GM13977 (cell line): ENCODE data around the gene RASSF5.
A peak's percentile ranks its signal among the peaks of the same experiment; 100 is the strongest.
"Not testable (repeated sequence)": the region's sequence is repeated elsewhere in the genome, so short reads cannot be mapped to it uniquely, and the experiment has no call there.

ENCODE experiments used
- DNase-seq: peaks from one replicate; pipeline ENCODE4 v3.0.0; 2012; ENCODE audit warnings: low spot score
- in situ Hi-C: fragments of 300-500 bp; cut with MboI; formaldehyde crosslinking; loops from one replicate; pipeline ENCODE4 v1.12.0; 2022; ENCODE audit warnings: low sequenced_read_pairs, low pct_unique_long_range_greater_than_20kb, mixed read lengths, inconsistent platforms; ENCODE audit not compliant: unreplicated experiment
- TF ChIP-seq, protein P1 (sequence below): IDR thresholded peaks from 2 replicates; pipeline ENCODE4 v1.5.1; 2012; ENCODE audit warnings: mild to moderate bottlenecking, control low read depth; ENCODE audit not compliant: insufficient read depth; ENCODE audit errors: extremely low read depth, missing control alignments

Gene RASSF5

DNA sequence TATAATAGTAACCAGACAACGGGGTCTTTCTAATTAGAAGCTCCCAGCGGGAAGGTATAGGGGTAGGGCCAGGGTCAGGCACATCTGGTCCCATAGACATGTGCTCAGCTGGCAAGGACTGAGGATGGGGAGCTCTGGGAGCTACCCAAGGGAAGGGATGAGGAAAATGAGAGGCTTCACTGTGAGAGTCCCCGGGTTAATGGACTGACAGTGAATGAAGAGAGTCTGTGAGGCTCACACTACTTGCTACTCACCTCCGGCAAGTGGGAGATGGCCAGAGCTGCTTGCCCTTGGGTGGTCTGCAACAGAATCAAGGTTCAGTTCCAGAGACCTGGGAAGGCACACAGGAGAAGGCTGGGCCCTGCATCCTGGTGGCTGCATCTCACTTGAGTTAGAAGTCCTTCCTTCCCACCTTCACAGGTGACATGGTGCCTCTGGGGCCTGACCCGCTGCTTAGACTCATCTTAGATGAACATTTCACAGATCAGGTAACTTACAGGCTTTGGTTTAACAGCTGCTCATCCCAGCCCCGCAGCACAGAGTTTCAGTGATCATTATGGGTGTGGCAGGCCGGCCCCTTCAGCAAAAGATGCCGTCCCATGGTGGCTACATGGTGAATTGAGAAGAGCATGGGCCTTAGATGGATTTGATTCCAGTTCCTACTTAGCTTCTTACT is 73.2 kb downstream of the RASSF5 start:
- TF ChIP-seq, protein P1, sequence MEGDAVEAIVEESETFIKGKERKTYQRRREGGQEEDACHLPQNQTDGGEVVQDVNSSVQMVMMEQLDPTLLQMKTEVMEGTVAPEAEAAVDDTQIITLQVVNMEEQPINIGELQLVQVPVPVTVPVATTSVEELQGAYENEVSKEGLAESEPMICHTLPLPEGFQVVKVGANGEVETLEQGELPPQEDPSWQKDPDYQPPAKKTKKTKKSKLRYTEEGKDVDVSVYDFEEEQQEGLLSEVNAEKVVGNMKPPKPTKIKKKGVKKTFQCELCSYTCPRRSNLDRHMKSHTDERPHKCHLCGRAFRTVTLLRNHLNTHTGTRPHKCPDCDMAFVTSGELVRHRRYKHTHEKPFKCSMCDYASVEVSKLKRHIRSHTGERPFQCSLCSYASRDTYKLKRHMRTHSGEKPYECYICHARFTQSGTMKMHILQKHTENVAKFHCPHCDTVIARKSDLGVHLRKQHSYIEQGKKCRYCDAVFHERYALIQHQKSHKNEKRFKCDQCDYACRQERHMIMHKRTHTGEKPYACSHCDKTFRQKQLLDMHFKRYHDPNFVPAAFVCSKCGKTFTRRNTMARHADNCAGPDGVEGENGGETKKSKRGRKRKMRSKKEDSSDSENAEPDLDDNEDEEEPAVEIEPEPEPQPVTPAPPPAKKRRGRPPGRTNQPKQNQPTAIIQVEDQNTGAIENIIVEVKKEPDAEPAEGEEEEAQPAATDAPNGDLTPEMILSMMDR: no peak
- DNase-seq: no peak
- in situ Hi-C loops: loop anchor here (5.0 kb wide), 1 partner anchor 33 kb away; no protein-coding TSS in a partner anchor

DNA sequence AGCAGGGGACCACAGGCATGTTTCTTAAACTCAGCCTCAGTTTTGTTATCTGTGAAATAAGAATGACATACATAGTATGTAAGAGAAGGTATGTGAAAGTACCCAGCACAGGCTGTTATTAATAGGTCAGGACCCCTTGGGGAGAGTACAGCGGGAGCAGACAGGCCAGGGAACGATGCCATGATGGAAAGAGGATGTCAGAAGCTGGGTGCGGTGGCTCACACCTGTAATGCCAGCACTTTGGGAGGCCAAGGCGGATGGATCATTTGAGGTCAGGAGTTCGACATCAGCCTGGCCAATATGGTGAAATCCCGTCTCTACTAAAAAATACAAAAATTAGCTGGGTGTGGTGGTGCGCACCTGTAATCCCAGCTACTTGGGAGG is 73.8 kb downstream of the RASSF5 start:
- DNase-seq: not testable (repeated sequence)
- in situ Hi-C loops: loop anchor here (5.0 kb wide), 1 partner anchor 34 kb away; no protein-coding TSS in a partner anchor

DNA sequence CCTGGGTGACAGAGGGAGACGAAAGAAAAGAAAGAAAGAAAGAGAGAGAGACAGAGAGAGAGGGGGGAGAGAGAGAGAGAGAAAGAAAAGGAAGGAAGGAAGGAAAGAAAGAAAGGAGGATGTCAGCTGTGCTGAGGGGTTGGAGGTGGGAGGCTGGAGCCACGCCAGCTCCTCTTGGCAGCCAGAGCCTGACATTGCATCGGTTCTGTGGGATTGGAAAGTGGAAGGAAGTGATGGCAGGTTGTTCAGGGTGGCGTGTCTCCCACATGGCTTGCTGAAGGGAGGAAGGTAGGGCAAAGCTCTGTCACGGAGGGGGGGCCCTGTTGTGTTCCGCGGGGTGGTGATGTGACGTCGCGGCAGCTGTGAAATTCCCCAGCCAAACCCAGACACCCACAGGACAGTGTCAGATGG is 74.2 kb downstream of the RASSF5 start:
- DNase-seq: no peak
- in situ Hi-C loops: loop anchor here (5.0 kb wide), 1 partner anchor 34 kb away; no protein-coding TSS in a partner anchor
- TF ChIP-seq, protein P1: no peak

DNA sequence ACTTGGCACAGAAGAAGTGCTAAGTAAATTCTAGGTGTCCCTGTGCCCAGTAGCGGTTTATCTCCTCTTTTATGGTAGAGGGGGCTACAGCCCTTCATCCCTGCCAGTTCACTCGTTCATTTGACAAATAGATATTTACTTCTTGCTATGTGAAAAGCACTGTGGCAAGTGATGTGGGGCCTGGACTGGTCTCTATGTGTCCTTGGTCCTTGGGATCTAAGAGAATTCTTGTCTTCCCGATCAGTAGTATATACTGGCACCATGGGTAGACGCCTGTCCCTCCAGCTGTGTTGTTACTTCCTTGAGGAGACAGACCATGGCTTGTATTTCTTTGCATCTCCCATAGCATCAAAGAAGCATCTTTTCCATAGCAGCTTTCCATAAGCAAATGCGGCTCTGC is 75.2 kb downstream of the RASSF5 start:
- no peak for DNase-seq
- in situ Hi-C loops: loop anchor here (5.0 kb wide), 1 partner anchor 35 kb away; no protein-coding TSS in a partner anchor
- TF ChIP-seq, protein P1: no peak

DNA sequence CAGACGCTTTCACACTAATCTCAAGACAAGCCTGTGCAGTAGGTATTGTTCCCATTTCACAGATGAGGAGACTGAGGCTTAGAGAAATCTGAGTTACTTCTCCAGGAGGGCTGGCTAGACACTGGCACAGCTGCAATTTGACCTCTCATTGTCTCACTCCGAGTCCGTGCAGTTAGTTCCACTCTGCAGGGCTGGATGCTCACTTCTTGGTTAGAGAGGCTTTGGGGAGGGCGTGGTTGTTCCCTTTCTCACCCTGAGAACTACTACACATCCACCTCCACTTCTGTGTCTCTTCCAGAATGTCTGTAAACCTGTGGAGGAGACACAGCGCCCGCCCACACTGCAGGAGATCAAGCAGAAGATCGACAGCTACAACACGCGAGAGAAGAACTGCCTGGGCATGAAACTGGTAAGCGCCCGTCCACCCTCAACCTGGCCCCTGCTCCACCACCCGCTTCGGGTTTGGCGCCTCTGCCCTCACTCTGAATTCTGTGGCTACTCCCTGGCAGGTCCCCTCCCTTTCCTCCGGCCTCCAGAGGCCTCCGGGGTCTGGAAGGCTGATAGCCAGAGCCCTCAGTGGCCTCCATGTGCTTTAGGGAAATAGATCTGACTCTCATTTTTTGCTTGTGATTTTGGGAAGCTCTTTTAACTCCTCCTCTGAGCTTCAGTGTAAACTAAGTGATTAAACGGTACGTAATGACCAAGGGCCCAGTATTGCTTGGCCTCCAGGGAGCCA is 75.8 kb downstream of the RASSF5 start:
- in situ Hi-C loops: loop anchor here (5.0 kb wide), 1 partner anchor 36 kb away; no protein-coding TSS in a partner anchor
- TF ChIP-seq, protein P1: no peak
- no peak for DNase-seq

DNA sequence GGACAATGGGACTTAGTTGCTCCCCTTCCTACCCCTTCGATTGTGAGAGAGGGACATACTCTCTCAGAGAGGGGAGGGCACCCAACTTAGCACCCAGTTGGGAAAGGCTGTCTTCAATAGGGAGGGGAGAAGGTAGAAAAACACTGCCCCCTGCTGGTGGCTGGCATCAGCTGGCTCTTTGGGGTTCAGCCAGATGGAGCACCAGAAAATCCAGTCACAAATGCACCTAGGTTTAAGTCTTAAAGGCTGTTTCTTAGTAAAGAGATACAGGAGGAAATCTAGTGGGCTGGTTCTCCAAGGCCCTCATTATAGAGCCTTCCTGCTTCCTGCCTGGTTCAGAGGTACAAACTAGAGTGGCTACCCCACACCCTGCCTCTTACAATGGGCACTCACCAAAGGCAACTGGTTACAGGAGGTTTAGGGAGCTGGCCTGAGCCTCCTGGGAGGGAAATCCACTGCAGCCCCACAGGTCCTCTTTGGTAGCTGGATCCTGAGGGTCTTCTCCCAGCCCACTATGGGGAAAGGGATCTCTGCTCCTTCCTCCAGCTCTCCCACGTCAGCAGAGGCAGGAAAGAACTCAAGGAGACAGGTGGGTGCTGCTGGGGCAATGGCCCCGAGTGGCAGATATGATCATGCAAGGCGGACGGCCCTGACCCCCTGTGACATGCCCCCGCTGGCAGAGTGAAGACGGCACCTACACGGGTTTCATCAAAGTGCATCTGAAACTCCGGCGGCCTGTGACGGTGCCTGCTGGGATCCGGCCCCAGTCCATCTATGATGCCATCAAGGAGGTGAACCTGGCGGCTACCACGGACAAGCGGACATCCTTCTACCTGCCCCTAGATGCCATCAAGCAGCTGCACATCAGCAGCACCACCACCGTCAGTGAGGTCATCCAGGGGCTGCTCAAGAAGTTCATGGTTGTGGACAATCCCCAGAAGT is 76.6 kb downstream of the RASSF5 start:
- TF ChIP-seq, protein P1: peak; percentile 93
- in situ Hi-C loops: loop anchor here (5.0 kb wide), 1 partner anchor 37 kb away; no protein-coding TSS in a partner anchor
- peak; percentile 71 for DNase-seq
